ENCODE measurements around the gene TSPAN4. TPM values are rescaled to one million over a fixed set of nuclear protein-coding genes. Genes with fewer than 3 reads are reported as not detected.

The TSPAN4 gene
- total and polyA plus RNA-seq, 10 of the 15 experiments (the other 5 are each of a cell fraction or from before 2014, with no cell fraction given): 0.37 to 14.0 (median 8.5) TPM; not detected in 1

- CTCF ChIA-PET: no interaction called here
- Histone ChIP-seq H3K36me3 (ENCODE audit: control insufficient read depth in 2 of 2, insufficient read depth in 2 of 2, low read length in 1 of 2) (peaks cover 0 to 1% of the 10 kb centered on the region in 2 experiments; a peak in 3 of 4 replicates), H3K27ac (ENCODE audit: control insufficient read depth, insufficient read depth) (no peak overlapping the region), H4K20me1 (ENCODE audit: control insufficient read depth, insufficient read depth) (no peaks in the 10 kb centered on the region), H3K4me2 (ENCODE audit: control insufficient read depth, insufficient read depth) (no peak overlapping the region), H3K9ac (ENCODE audit: control insufficient read depth, insufficient read depth, low read length) (no peak overlapping the region), H3K27me3 (replicated peaks in 1 of 2; ENCODE audit: control insufficient read depth in 2 of 2, insufficient read depth in 2 of 2, low read length in 1 of 2) (no peaks in the 10 kb centered on the region), H3K4me1 (ENCODE audit: control insufficient read depth, insufficient read depth, low read length) (no peaks in the 10 kb centered on the region), H3K9me3 (replicated peaks; ENCODE audit: control insufficient read depth, insufficient read depth, low read length) (no peaks in the 10 kb centered on the region), H3K79me2 (ENCODE audit: control insufficient read depth, insufficient read depth, low read length) (no peaks in the 10 kb centered on the region), H2AFZ (ENCODE audit: control insufficient read depth, low read depth, low read length) (no peak overlapping the region), H3K4me3 (no peak overlapping the region)
- RAD21 ChIA-PET (ENCODE audit: unreplicated experiment): no interaction called here
- no peak for FAIRE-seq
- in situ Hi-C loops (cut with MboI) (no loop called here), intact Hi-C loops (cut with micrococcal nuclease; ENCODE audit: unreplicated experiment) (no loop called here)
- DNase-seq (ENCODE audit: low read depth, low spot score): no peak
- ATAC-seq: no peak
- BruUV-seq (replicated peaks): no TSS peak
- 98% methylated on average over 17 of the region's 27 CpGs for WGBS (ENCODE audit: insufficient coverage, insufficient replicate concordance, low lambda C conversion rate, missing lambda C conversion rate)
- TF ChIP-seq RCOR1 (conservative IDR thresholded peaks at IDR 0.05; ENCODE audit: low read depth, low read length) (no peak), POLR2A (IDR thresholded peaks at IDR 0.05; ENCODE audit: low read depth, low read length) (no peak), POLR2AphosphoS5 (IDR thresholded peaks at IDR 0.05; ENCODE audit: low read length) (no peak), NFIC (IDR thresholded peaks at IDR 0.05; ENCODE audit: low read depth, low read length) (no peak), CHD1 (IDR thresholded peaks at IDR 0.05; ENCODE audit: low read depth, low read length) (no peak), ETV6 (conservative IDR thresholded peaks at IDR 0.05 in 1 of 2, IDR thresholded peaks at IDR 0.05 in 1 of 2; ENCODE audit: borderline replicate concordance in 1 of 2, low read depth in 1 of 2) (no peak), SMAD5 (IDR thresholded peaks at IDR 0.05; ENCODE audit: low read depth) (no peak)
- TF ChIP-seq, protein P1, sequence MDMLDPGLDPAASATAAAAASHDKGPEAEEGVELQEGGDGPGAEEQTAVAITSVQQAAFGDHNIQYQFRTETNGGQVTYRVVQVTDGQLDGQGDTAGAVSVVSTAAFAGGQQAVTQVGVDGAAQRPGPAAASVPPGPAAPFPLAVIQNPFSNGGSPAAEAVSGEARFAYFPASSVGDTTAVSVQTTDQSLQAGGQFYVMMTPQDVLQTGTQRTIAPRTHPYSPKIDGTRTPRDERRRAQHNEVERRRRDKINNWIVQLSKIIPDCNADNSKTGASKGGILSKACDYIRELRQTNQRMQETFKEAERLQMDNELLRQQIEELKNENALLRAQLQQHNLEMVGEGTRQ (IDR thresholded peaks at IDR 0.05; ENCODE audit: borderline replicate concordance, low read depth, low read length): no peak
- TF ChIP-seq, protein P2, sequence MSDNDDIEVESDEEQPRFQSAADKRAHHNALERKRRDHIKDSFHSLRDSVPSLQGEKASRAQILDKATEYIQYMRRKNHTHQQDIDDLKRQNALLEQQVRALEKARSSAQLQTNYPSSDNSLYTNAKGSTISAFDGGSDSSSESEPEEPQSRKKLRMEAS (IDR thresholded peaks at IDR 0.05; ENCODE audit: low read depth, low read length): no peak
- SMC1A ChIA-PET (ENCODE audit: uncharacterized antibody, unreplicated experiment): no interaction called here
- POLR2A ChIA-PET: no interaction called here
Measured at GRCh38 chr11:890794-891540, 48.3 kb downstream of the TSPAN4 start.
